Caco-2 (cell line): ENCODE results near the gene UBE2J1. TPM values are rescaled to one million over a fixed set of nuclear protein-coding genes. Genes with fewer than 3 reads are reported as not detected.
"Not testable (repeated sequence)": the region's sequence is repeated elsewhere in the genome, so short reads cannot be mapped to it uniquely, and the experiment has no call there.

Experiments
- BruUV-seq: library from RNA; stranded (reverse); fragments of 400-500 nt; replicated peaks from 2 replicates; lab custom pipeline; 2021; lab: Mats Ljungman, UMichigan
- CTCF ChIA-PET: fragments of 300-600 bp; sonication (Branson Sonifier 250); formaldehyde crosslinking; loops from one replicate; lab custom pipeline; 2022; ENCODE audit warnings: antibody characterized with exemption; lab: Charles Lee
- POLR2A ChIA-PET: fragments of 300-600 bp; sonication (Branson Sonifier 250); formaldehyde crosslinking; loops from one replicate; lab custom pipeline; 2022; ENCODE audit warnings: antibody characterized with exemption; lab: Charles Lee
- DNase-seq, 2 experiments: peaks; one replicate each; pipeline versions ENCODE4 v3.0.0 to v3.0.0-alpha.2; 2020 to 2022
- H3K27me3 ChIP-seq: replicated peaks from 2 replicates; pipeline ENCODE4 v1.6.0; 2011; ENCODE audit warnings: low read length; ENCODE audit not compliant: control insufficient read depth, insufficient read depth
- H3K36me3 ChIP-seq: 2 replicates; pipeline ENCODE4 v1.5.1; 2011; ENCODE audit warnings: low read length; ENCODE audit not compliant: control insufficient read depth, insufficient read depth
- H3K4me1 ChIP-seq: fragments of 250-450 bp; sonication (Bioruptor Pico); 2 replicates; pipeline ENCODE4 v1.5.1; 2020; ENCODE audit warnings: mild to moderate bottlenecking
- H3K4me3 ChIP-seq: 2 replicates; pipeline ENCODE4 v1.5.1; 2011; ENCODE audit warnings: low read depth, mild to moderate bottlenecking, control low read depth, low read length
- H3K9me3 ChIP-seq: fragments of 250-450 bp; sonication (Bioruptor Pico); 2 replicates; pipeline ENCODE4 v1.5.1; 2020; ENCODE audit warnings: mild to moderate bottlenecking, moderate library complexity
- H3K27ac Mint-ChIP-seq: one replicate; pipeline ENCODE4 v1.8.0; 2022; ENCODE audit warnings: mixed read lengths; ENCODE audit not compliant: unreplicated experiment
- H3K27me3 Mint-ChIP-seq: one replicate; pipeline ENCODE4 v1.8.0; 2022; ENCODE audit warnings: mixed read lengths; ENCODE audit not compliant: insufficient read depth, unreplicated experiment
- H3K36me3 Mint-ChIP-seq: one replicate; pipeline ENCODE4 v1.8.0; 2022; ENCODE audit warnings: mild to moderate bottlenecking, mixed read lengths; ENCODE audit not compliant: insufficient read depth, unreplicated experiment
- H3K4me1 Mint-ChIP-seq: one replicate; pipeline ENCODE4 v1.8.0; 2022; ENCODE audit warnings: low read depth, mixed read lengths; ENCODE audit not compliant: unreplicated experiment
- H3K4me3 Mint-ChIP-seq: one replicate; pipeline ENCODE4 v1.8.0; 2022; ENCODE audit warnings: mild to moderate bottlenecking, moderate library complexity, mixed read lengths; ENCODE audit not compliant: unreplicated experiment
- H3K9me3 Mint-ChIP-seq: one replicate; pipeline ENCODE4 v1.8.0; 2022; ENCODE audit warnings: mixed read lengths; ENCODE audit not compliant: unreplicated experiment
- CTCF ChIP-seq, 2 experiments: fragments of 200-600 bp in 1 of 2; IDR thresholded peaks; 1 replicate in 1 of 2; 2 replicates in 1 of 2; pipeline versions ENCODE4 v1.5.1 to v1.8.0; 2011 to 2022; ENCODE audit warnings: antibody characterized with exemption in 1 of 2, control low read depth in 1 of 2, inconsistent platforms in 1 of 2, low read depth in 1 of 2, low read length in 1 of 2, mild to moderate bottlenecking in 1 of 2, moderate library complexity in 1 of 2; ENCODE audit not compliant: insufficient read depth in 1 of 2, severe bottlenecking in 1 of 2, unreplicated experiment in 1 of 2
- intact Hi-C: fragments of 100-400 bp; cut with micrococcal nuclease; formaldehyde crosslinking; loops from one replicate; pipeline ENCODE4 v1.10.0; 2022; ENCODE audit not compliant: unreplicated experiment
- total RNA-seq: library from RNA; stranded (reverse); gene quantifications from 2 replicates; pipeline ENCODE4 v1.2.3, GENCODE V29; 2022

The UBE2J1 gene
- total RNA-seq, 1 experiment from 2014 or later = 23.5 TPM

DNA sequence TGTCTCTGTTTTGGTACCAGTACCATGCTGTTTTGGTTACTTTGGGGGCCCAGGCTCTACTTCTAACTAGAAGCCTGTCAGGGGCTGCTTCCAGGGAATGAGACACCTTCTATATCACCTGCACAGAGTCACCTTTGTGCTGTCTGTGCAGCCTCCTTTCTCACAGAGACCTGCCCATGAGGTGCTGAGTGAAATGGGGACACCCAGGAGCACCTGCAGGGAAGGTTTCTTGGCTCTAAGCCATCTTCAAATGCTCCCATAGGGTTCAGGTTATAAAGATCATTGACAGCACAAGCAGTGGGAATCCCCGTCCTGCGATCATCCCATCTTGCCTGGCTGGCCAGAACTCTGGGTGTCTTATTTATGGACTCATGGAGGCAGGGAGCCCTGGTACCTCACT is 56.5 kb downstream of the UBE2J1 start:
- TF ChIP-seq CTCF (IDR thresholded peaks at IDR 0.05; ENCODE audit: insufficient read depth in 1 of 2, low read depth in 1 of 2, low read length in 1 of 2, severe bottlenecking in 1 of 2, unreplicated experiment in 1 of 2) = no peak
- Mint-ChIP-seq H3K27me3 (peaks cover 3% of the 10 kb centered on the region), H3K4me3 (no peak overlapping the region), H3K36me3 (no peaks in the 10 kb centered on the region), H3K4me1 (no peaks in the 10 kb centered on the region), H3K27ac (no peak overlapping the region), H3K9me3 (no peaks in the 10 kb centered on the region)
- Histone ChIP-seq H3K4me1 (no peaks in the 10 kb centered on the region), H3K27me3 (no peaks in the 10 kb centered on the region), H3K9me3 (no peaks in the 10 kb centered on the region), H3K36me3 (no peaks in the 10 kb centered on the region), H3K4me3 (no peak overlapping the region)
- no TSS peak for BruUV-seq
- CTCF ChIA-PET = no interaction called here
- no peak for DNase-seq
- intact Hi-C loops = no loop called here
- POLR2A ChIA-PET = no interaction called here

GRCh38 chr6:89295116-89295515 is 57.4 kb downstream of the UBE2J1 start:
- H3K27me3 Mint-ChIP-seq, H3K27ac Mint-ChIP-seq, BruUV-seq, H3K4me1 Mint-ChIP-seq, DNase-seq, H3K4me1 ChIP-seq, H3K36me3 ChIP-seq, H3K27me3 ChIP-seq, H3K4me3 Mint-ChIP-seq, POLR2A ChIA-PET, CTCF ChIA-PET, H3K9me3 Mint-ChIP-seq, H3K36me3 Mint-ChIP-seq, H3K4me3 ChIP-seq, H3K9me3 ChIP-seq, intact Hi-C loops: not testable (repeated sequence)

DNA sequence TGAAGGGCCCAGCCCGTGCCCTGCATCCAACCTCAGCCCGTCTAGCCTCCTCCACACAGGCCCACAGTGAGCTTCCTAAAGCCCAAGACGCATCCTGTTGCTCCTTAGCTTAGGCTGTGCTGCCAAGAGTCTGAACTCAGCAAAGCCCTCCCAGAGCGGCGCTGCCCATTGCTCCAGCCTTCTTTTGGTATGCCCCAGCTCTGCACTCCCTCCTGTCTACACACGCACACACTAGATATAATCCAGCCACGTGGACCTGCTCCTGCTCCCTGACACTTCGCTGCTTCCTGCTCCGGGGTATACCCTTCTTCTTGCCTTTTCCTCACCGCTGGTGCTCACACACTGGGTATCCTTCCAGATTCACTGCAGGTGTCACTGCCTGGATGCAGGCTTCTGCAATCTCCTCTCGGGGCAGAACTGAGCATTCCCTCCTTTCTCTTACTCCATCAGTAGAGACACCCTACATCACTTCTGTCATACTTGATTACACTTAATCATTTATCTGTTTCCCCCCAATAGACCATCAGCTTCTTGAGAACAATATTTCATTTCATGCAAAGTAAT is 61.2 kb downstream of the UBE2J1 start:
- H3K4me1 Mint-ChIP-seq = no peaks in the 10 kb centered on the region
- H3K27ac Mint-ChIP-seq = no peak overlapping the region
- H3K4me3 ChIP-seq = no peak overlapping the region
- H3K27me3 ChIP-seq = no peaks in the 10 kb centered on the region
- H3K27me3 Mint-ChIP-seq = peaks cover 3% of the 10 kb centered on the region
- H3K9me3 Mint-ChIP-seq = no peaks in the 10 kb centered on the region
- H3K4me3 Mint-ChIP-seq = no peak overlapping the region
- no peaks in the 10 kb centered on the region for H3K36me3 ChIP-seq
- no peaks in the 10 kb centered on the region for H3K4me1 ChIP-seq
- no peak for TF ChIP-seq CTCF (IDR thresholded peaks at IDR 0.05; ENCODE audit: insufficient read depth in 1 of 2, low read depth in 1 of 2, low read length in 1 of 2, severe bottlenecking in 1 of 2, unreplicated experiment in 1 of 2)
- CTCF ChIA-PET = no interaction called here
- intact Hi-C loops = no loop called here
- H3K9me3 ChIP-seq = no peaks in the 10 kb centered on the region
- DNase-seq = no peak
- BruUV-seq = no TSS peak
- POLR2A ChIA-PET = no interaction called here
- no peaks in the 10 kb centered on the region for H3K36me3 Mint-ChIP-seq
